Iris pigment epithelial cell (primary cell): ENCODE results near the gene FAM168A.
A peak's percentile ranks its signal among the peaks of the same experiment; 100 is the strongest.

ENCODE experiments used
- DNase-seq: peaks from one replicate; pipeline ENCODE4 v3.0.0-alpha.2; 2011; ENCODE audit warnings: low read depth

FAM168A gene

GRCh38 chr11:73428227-73428626, 169.7 kb downstream of the FAM168A start:
- no peak for DNase-seq

DNA sequence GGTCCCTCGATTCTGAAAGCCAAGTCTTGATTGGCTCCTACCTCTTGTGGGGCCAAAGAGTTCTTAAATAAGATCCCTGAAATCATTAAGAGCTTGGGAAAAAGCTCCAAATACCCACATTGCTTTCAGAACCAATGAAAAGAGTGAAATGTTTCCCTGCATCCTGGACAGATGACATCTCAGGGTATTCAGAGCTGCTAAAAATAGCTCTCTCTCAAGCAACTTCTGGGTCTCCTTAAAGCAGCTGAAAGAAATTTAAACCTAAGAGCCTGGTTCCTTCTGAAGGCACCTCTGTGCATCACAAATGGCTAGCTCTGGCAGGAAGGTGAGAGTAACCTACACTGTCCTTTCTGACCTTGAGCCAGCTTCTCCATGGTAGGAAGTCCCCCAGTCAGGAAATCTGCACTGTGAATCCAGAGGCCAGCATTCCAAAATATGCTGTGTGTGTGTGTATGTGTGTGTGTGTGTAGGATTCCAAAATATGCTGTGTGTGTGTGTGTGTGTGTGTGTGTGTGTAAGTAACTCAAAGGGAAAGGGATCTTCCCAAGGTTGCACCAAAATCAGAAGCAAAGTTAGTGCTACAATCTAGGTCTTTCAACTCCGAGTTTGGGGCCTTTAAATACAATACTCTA, 171.6 kb downstream of the FAM168A start:
- DNase-seq = no peak

- no peak for DNase-seq
Observed at GRCh38 chr11:73425108-73425507, 172.8 kb downstream of the FAM168A start.

DNA sequence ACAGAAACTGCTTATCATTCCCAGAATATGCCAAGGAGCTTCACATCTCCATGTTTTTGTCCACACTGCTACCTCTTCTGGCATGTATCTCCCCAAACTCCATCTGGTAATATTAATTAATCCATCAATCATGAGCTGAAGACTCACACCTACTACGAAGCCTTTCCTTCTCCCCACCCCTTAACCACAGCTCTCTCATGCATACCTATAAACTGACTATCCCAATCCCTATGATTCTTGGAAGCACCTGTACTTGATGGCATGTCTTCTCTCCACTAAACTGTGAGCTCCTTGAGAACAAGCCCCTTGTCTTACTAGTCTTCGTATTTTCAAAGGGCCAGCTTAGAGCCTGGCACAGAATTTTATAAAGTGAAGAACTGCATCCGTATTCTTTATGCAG, 174.4 kb downstream of the FAM168A start:
- no peak for DNase-seq

DNA sequence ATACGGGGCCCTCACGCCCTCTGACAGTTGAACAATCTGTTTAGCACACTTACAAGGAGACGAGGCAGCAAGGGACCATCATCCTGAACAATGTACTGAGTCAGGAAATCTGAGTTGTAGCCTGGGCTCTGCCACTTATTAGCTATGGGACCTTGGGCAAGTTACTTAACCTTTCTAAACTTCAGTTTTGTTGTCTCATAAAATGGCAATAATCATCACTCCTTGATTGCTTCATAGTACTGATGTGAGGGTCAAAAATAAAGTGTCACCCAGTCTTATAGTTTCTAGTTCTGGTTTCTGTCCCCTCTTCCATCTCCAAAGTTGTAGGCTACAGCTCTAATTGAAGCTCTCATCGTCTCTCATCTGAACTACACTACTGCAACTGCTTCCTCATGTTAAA, 175.0 kb downstream of the FAM168A start:
- DNase-seq = no peak

DNA sequence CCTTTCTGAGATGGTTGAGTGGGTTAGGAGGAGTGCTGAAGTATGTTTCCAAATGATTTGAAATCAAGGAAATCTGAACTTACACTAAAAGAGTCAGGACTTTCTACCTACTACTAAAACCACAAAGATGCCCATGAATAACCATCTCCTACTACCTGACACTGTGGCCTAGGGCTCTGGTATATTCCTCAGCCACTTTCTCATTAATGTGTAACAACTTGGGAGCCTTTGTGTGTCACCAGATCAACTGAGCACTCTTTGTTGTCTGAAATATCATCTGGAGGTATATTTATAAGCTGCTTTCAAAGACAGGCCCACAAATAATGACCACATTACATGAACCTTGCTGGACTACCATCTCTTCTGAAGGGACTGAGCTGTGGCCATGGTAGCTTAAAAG, 177.8 kb downstream of the FAM168A start:
- DNase-seq = no peak

DNA sequence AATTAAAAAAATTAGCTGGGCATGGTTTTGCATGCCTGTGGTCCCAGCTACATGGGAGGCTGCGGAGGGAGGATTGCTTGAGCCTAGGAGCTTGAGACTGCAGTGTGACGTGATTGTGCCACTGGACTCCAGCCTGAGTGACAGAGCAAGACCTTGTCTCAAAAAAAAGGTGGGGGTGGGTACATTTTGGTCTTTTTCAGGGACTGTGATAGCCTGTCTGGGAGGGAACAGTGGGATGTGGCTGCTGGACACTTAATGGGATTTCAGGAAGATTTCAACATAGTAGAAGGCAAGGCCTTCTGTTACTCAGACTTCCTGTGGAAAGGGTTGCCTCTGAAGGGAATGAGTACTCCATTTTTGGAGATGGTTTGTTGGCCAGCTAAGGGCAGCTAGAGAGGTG, 181.1 kb downstream of the FAM168A start:
- DNase-seq = no peak

- peak; percentile 56 for DNase-seq
Observed at GRCh38 chr11:73415854-73416615, 181.9 kb downstream of the FAM168A start.

- DNase-seq = peak; percentile 93
Observed at GRCh38 chr11:73414977-73415651, 182.8 kb downstream of the FAM168A start.

DNA sequence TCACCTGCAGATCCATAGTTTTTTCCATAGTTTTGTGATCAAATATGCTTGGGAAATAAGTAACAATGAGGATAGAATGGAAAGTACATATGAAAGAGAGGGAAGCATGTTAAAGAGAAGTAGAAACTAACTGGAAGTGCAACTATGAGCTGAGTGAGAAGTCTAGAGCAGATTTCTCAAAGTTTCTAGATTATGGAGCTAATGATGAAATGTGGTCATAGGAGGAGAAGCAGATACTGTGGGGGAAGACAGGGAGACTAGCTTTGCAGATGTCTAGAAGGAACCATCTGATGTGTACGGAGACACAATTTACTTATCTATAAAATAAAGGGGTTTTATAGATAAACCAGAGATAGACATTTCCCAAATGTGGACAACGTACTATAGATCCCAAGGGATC, 184.7 kb downstream of the FAM168A start:
- DNase-seq = no peak

GRCh38 chr11:73412308-73412707, 185.6 kb downstream of the FAM168A start:
- peak; percentile 50 for DNase-seq

DNA sequence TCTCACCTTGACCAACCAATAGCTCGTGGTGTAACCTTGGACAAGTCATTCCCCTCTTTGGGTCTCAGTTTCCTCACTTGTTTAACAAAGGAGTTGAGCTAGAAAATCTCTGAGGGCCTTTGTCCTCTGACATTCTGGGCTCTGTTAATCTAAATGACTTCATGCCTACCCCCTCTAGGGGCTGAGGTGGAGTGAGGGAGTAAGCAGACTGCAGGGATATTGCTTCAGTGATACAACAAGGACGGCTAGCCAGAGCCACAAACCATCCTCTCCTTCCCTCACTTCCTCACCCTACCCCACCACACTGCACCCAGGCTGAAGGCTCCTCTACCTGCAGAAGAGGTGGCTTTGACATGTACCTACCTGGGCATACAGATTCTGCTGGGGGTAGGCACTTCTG, 186.9 kb downstream of the FAM168A start:
- no peak for DNase-seq

DNA sequence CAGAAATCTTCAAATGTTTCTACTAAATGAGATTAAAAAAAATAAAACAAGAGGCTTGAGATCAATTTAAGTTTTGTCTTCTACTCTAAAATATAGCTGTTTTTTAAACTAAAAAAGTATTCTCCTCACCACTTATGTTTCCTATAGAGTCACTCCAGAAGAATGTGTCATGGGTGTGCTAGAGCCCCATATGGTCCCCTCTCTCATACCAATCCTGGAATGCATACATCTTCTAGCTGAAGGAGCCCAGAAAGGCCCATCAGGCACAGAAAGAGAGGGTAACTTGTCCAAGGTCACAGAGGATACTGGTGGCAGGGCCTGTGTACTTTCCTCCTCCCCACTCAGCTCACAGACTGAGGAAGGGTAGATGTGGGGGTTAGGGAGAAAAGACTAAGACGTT, 187.3 kb downstream of the FAM168A start:
- DNase-seq = no peak

DNA sequence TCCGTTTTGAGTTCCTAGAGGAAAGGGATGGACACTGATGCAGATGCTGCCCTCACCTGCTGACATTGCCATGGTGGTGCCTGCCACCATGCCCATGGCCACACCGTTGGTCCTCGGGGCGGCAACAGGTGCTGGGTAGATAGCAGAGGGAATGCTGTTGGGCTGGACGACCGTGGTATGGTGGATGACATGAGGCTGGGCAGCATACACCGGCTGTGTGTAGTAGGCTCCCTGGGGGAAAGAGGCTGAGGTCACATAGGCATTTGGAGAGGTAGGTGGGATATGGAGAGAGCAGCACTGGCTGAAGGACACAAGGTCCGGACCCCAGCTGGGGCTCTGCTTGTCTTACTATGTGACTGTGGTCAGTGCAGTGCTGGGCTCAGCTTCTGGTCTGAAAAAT, 188.5 kb downstream of the FAM168A start:
- no peak for DNase-seq

DNA sequence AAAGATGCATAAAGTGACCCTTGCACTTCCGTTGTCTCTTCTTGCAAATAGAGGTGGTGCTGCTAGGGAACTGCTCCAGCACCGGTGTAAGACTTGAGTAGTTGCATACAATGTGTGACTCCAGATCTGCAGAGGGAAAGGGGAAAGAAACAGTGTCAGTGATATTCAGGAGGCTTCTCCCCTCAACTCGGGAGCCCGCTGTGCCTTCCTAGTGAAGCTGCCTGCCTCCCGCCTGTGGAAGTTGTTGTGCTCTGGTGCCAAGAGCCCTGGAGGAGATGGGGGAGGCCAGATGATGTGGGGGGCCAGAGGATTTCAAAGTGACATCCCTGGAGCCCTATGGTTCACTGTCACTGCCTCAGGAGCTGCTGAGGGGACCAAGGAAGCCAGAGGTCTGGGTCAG, 191.3 kb downstream of the FAM168A start:
- DNase-seq = no peak

- no peak for DNase-seq
Observed at GRCh38 chr11:73406131-73406530, 191.8 kb downstream of the FAM168A start.

DNA sequence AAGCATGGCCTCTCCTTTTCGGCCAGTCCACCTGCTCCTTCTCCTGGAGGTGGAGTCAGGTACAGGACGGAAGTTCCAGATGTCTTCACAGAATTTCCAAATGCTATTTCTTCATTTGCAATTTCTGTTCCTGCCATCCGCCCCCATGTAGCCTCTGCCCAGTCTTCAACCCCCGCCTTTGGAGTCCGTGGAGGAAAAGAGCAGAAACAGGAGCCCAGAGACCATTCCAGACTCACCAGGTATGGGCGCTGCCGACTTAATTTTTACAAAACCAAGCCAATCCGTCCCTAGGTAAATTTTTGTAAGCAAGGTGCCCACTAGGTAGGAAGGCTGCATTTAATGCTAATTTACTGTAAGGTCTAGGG, 192.8 kb downstream of the FAM168A start:
- no peak for DNase-seq

DNA sequence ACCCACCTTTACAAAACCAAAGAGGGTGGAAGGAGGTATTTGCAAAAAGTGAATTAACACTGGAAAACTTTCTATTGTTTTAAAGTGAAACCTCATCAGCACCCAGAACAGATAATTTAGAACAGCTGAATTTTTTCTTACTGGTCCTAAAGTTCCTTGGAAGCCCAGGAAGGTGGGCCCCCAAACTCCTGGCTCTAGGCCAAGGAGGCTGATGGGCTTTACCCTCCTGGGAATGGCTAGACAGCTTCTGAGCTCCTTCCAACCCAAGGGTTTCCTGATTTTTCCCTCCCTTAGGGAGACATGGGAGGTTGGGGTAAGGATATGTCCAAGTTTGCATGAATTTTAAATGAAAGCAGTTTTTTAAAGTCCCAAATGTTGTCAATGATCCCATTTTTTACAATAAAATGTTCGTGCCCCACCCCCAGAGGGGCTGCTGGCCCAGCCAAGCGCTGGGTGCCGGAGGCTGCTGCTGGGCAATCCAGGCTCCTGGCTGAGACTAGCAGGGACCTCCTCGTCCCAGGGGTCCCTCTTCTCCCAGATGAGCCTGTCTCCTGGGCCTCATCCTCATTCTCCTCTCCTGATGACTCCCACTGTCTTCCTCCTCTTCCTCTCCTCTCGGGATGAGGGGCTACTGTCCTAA, 193.3 kb downstream of the FAM168A start:
- no peak for DNase-seq

DNA sequence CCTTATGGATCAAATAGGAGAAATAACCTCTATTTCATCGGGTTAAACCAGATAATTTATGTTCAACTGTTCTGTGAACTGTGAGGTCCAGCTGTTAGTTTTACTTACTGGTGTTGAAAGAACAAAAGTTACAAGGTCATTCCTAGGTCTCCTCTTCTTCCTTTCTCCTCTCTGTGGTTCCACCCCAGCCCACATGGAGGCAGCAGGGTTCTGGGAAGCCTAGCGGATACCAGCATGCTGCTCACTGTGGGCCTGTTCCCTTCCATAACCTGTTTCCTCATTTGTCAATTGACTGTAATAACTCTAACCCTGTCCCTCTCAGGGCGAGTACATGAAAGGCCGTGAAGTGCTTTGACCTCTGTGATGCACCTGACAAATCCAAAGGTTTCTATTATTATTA, 193.9 kb downstream of the FAM168A start:
- peak; percentile 68 for DNase-seq

DNA sequence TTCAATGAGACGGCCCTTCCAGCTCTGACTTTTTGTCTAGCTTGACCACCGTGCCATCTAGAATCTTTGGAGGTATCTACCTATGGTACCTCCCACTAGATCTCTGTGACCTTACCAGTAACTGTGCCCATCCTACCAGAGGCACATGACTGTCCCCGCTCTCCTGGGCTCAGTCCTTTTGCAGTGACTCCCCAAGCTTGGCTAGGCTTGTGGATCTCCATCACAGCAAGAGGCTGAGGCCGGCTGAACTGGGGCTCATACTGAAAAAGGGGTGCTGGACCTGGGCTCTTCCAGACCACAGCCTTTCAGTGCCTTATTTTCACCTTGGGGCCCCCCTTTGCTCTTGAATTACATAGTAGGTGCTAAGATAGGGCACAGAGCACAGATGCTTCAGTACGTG, 194.4 kb downstream of the FAM168A start:
- DNase-seq = no peak

- DNase-seq = no peak
Observed at GRCh38 chr11:73402834-73403185, 195.1 kb downstream of the FAM168A start.

DNA sequence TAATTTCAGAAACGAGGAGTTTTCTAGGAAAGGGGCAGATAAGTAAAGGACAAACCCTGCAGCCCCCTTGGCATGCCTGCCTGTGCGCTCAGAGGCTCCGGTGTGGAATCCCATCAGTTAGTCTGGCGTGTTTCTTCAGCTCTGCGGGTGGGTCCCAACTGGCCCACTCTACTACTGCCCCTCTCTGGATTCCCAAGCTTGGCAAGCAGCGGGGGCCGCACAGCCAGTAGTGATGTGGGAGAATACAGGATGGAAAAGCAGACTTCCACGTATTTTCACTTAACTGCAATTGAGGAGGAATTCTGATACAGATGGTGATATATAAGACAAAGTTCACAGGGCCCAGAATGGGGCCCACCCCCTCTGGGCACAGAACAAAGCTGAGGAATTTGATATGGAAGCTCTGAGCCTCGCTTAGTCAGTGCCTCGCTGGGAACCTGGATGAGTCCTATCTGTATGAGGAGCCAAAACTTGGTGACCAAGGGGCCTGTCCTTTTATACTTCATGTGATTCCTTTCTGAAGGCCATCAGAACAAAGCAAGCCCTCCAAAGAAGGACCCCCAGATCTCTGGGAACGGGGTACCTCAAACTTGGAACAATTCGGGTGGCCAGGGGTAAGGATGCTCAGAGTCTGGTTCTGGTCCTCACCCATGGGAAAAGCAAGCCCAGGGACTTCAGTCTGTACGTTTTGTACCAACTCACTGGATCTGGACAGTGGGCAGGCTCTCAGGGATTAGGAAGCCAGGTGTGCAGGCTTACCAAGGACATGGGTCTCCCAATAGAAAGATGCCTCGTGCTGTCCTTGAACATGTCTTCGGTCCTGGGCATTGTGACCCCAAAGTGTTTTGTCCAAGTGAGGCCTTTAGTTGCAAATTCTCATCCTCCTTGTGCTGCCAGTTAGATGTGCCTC, 195.7 kb downstream of the FAM168A start:
- no peak for DNase-seq
